Neural progenitor cell (in vitro differentiated cells): Measurements from ENCODE around the gene ITM2C. TPM values are rescaled to one million over a fixed set of nuclear protein-coding genes. Genes with fewer than 3 reads are reported as not detected.

ENCODE experiments used
- DNase-seq: peaks from one replicate; pipeline ENCODE4 v3.0.0-alpha.2; 2016; ENCODE audit warnings: low spot score
- H2AFZ ChIP-seq: fragments of 200-600 bp; sonication (generic); replicated peaks from 2 replicates; pipeline ENCODE4 v1.6.1; 2016; ENCODE audit warnings: antibody characterized with exemption
- H3F3A ChIP-seq: fragments of 200-600 bp; sonication (generic); 2 replicates; pipeline ENCODE4 v1.6.1; 2016; ENCODE audit warnings: antibody characterized with exemption, low read depth
- H3K27ac ChIP-seq: fragments of 200-600 bp; sonication (generic); 2 replicates; pipeline ENCODE4 v1.5.1; 2016; ENCODE audit warnings: mild to moderate bottlenecking
- H3K27me3 ChIP-seq: fragments of 200-600 bp; sonication (generic); 2 replicates; pipeline ENCODE4 v1.6.1; 2016; ENCODE audit warnings: mild to moderate bottlenecking, moderate library complexity
- H3K36me3 ChIP-seq: fragments of 200-600 bp; sonication (generic); 2 replicates; pipeline ENCODE4 v1.5.1; 2016
- H3K4me1 ChIP-seq: fragments of 200-600 bp; sonication (generic); 2 replicates; pipeline ENCODE4 v1.6.1; 2016; ENCODE audit warnings: mixed run types
- H3K4me2 ChIP-seq: fragments of 200-600 bp; sonication (generic); 2 replicates; pipeline ENCODE4 v1.6.1; 2016
- H3K4me3 ChIP-seq: fragments of 200-600 bp; sonication (generic); 2 replicates; pipeline ENCODE4 v1.5.1; 2016
- H3K79me2 ChIP-seq: fragments of 200-600 bp; sonication (generic); 2 replicates; pipeline ENCODE4 v1.6.1; 2016; ENCODE audit warnings: low read depth
- H3K9ac ChIP-seq: fragments of 200-600 bp; sonication (generic); 2 replicates; pipeline ENCODE4 v1.6.1; 2016
- H3K9me3 ChIP-seq: fragments of 200-600 bp; sonication (generic); 2 replicates; pipeline ENCODE4 v1.5.1; 2016; ENCODE audit warnings: low read depth
- H4K20me1 ChIP-seq: fragments of 200-600 bp; sonication (generic); 2 replicates; pipeline ENCODE4 v1.6.1; 2016; ENCODE audit warnings: low read depth
- H3K27ac Mint-ChIP-seq: 3 replicates; pipeline ENCODE4 v1.8.0; 2021; ENCODE audit warnings: mixed read lengths
- H3K27me3 Mint-ChIP-seq: 2 replicates; pipeline ENCODE4 v1.8.0; 2022; ENCODE audit warnings: low read depth, mild to moderate bottlenecking, inconsistent platforms, moderate library complexity, mixed read lengths; ENCODE audit not compliant: insufficient read depth
- H3K36me3 Mint-ChIP-seq: 3 replicates; pipeline ENCODE4 v1.8.0; 2021; ENCODE audit warnings: mixed read lengths
- H3K4me1 Mint-ChIP-seq: 3 replicates; pipeline ENCODE4 v1.8.0; 2021; ENCODE audit warnings: mixed read lengths
- H3K4me3 Mint-ChIP-seq: 3 replicates; pipeline ENCODE4 v1.8.0; 2021; ENCODE audit warnings: mild to moderate bottlenecking, moderate library complexity, mixed read lengths
- H3K9me3 Mint-ChIP-seq: 3 replicates; pipeline ENCODE4 v1.8.0; 2020; ENCODE audit warnings: mixed read lengths
- EZH2 ChIP-seq: fragments of 200-600 bp; sonication (generic); IDR thresholded peaks from 2 replicates; pipeline ENCODE4 v1.6.1; 2017; ENCODE audit warnings: antibody characterized with exemption, mild to moderate bottlenecking, moderate library complexity
- EZH2phosphoT487 ChIP-seq: fragments of 200-600 bp; sonication (generic); IDR thresholded peaks from 2 replicates; pipeline ENCODE4 v1.6.1; 2017; ENCODE audit warnings: antibody characterized with exemption
- total RNA-seq: library from RNA; depleted of rRNA; stranded (reverse); fragments of >200 nt; gene quantifications from 2 replicates; pipeline ENCODE4 v1.2.3, GENCODE V29; 2015; ENCODE audit warnings: low replicate concordance
- TF ChIP-seq, protein P1 (sequence below): fragments of 200-600 bp; sonication (generic); IDR thresholded peaks from 2 replicates; pipeline ENCODE4 v1.5.1; 2017; ENCODE audit warnings: antibody characterized with exemption, mild to moderate bottlenecking

The ITM2C gene
- total RNA-seq, 1 donor from 2014 or later = 84.6 TPM

DNA sequence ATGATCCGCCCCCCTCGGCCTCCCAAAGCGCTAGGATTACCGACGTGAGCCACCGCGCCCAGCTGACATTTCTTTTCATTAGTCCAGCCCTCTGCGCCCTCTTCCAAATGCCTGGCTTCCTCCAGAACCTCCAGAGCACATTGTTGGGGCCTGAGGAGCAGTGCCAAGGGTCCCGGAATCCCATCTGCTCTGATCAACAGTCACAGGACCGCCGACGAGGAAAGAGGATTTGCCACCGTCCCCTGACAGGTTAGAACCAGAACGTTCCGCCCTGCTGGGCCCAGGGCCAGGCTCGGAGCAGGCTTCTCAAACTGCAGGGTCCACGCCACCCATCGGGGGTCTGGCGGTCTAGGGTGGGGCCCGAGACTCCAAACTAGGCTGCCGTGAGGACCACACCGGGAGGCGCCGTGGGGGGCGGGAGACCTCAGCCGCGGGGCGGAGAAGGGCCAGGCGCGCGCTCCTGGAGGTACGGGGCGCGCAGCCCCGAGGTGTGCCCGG, 36.9 kb upstream of the ITM2C start:
- H2AFZ ChIP-seq = no peak overlapping the region
- no peak for DNase-seq
- H3K4me2 ChIP-seq = no peak overlapping the region
- no peak overlapping the region for H3K27ac ChIP-seq
- Mint-ChIP-seq H3K27ac (no peak overlapping the region), H3K27me3 (peaks cover 12% of the 10 kb centered on the region), H3K4me1 (peaks cover 5% of the 10 kb centered on the region), H3K36me3 (no peaks in the 10 kb centered on the region), H3K9me3 (no peaks in the 10 kb centered on the region), H3K4me3 (no peak overlapping the region)
- H4K20me1 ChIP-seq = no peaks in the 10 kb centered on the region
- no peaks in the 10 kb centered on the region for H3K79me2 ChIP-seq
- no peaks in the 10 kb centered on the region for H3K9me3 ChIP-seq
- H3K9ac ChIP-seq = no peak overlapping the region
- H3F3A ChIP-seq = no peaks in the 10 kb centered on the region
- TF ChIP-seq EZH2 = no peak
- no peak for TF ChIP-seq EZH2phosphoT487
- TF ChIP-seq, protein P1, sequence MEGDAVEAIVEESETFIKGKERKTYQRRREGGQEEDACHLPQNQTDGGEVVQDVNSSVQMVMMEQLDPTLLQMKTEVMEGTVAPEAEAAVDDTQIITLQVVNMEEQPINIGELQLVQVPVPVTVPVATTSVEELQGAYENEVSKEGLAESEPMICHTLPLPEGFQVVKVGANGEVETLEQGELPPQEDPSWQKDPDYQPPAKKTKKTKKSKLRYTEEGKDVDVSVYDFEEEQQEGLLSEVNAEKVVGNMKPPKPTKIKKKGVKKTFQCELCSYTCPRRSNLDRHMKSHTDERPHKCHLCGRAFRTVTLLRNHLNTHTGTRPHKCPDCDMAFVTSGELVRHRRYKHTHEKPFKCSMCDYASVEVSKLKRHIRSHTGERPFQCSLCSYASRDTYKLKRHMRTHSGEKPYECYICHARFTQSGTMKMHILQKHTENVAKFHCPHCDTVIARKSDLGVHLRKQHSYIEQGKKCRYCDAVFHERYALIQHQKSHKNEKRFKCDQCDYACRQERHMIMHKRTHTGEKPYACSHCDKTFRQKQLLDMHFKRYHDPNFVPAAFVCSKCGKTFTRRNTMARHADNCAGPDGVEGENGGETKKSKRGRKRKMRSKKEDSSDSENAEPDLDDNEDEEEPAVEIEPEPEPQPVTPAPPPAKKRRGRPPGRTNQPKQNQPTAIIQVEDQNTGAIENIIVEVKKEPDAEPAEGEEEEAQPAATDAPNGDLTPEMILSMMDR = no peak
- H3K27me3 ChIP-seq = no peaks in the 10 kb centered on the region
- no peak overlapping the region for H3K4me3 ChIP-seq
- H3K36me3 ChIP-seq = no peaks in the 10 kb centered on the region
- H3K4me1 ChIP-seq = no peaks in the 10 kb centered on the region

DNA sequence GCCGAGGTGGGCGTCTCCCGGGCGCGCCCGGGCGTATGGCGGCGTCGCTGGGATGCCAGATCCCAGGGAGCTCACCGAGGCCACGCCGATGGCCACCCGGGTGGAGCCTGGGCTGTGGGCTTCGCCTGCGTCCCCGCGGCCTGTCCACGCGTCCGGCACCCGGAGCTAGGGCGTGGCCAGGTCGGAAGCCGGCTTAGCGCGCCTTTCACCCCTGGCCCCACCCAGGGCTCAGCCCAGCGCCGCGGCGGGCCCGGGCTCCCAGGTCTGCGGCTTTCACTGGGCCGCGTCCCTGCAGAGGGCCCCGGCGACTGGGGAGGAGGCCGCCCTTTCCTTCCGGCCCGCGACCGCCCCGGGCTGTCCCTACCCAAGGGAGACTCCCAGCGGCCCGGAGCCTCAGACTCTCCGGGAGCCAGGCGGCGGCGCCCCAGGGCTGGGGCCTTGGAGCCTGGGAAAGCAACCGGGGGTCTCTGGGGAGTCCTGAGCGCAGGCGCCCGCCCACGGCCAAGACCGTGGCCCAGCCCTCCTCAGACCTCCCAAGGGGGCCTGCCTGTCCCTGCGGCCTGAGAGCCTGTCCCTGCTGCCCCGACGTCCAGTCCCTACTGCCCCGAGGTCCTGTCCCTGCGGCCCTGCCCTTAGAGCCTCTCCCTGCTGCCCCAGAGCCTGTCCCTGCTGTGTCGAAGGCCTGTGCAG, 36.3 kb upstream of the ITM2C start:
- Mint-ChIP-seq H3K27ac (no peak overlapping the region), H3K27me3 (peaks cover 12% of the 10 kb centered on the region), H3K4me3 (no peak overlapping the region), H3K36me3 (no peaks in the 10 kb centered on the region), H3K9me3 (no peaks in the 10 kb centered on the region), H3K4me1 (peaks cover 5% of the 10 kb centered on the region)
- no peaks in the 10 kb centered on the region for H4K20me1 ChIP-seq
- no peak overlapping the region for H2AFZ ChIP-seq
- no peak overlapping the region for H3K9ac ChIP-seq
- TF ChIP-seq, protein P1 = no peak
- no peak for TF ChIP-seq EZH2phosphoT487
- no peak for TF ChIP-seq EZH2
- H3K36me3 ChIP-seq = no peaks in the 10 kb centered on the region
- DNase-seq = no peak
- no peaks in the 10 kb centered on the region for H3K79me2 ChIP-seq
- H3K4me3 ChIP-seq = no peak overlapping the region
- H3K4me2 ChIP-seq = no peak overlapping the region
- H3F3A ChIP-seq = no peaks in the 10 kb centered on the region
- H3K27ac ChIP-seq = no peak overlapping the region
- H3K9me3 ChIP-seq = no peaks in the 10 kb centered on the region
- H3K4me1 ChIP-seq = no peaks in the 10 kb centered on the region
- H3K27me3 ChIP-seq = no peaks in the 10 kb centered on the region

DNA sequence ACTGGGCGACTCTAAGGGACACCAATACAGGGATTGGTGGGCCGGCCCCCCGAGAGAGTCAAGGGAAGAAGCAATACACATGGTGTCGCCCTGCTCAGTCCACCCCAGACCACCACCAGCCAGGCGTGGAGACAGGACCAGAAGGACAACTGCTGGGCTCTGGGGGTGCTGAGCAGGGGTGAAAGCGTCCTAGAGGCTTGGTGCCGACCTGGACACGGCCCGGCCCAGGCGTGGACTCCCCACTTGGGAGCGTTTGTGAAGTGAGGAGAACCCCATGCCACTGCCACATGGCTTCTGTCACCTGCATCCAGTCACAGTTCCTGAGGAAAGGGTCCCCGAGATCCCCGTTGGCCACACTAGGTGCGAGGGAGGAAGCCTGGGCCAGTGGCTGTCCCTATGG, 35.4 kb upstream of the ITM2C start:
- Histone ChIP-seq H3K79me2 (no peaks in the 10 kb centered on the region), H3K4me1 (no peaks in the 10 kb centered on the region), H3K27ac (no peak overlapping the region), H3K9ac (no peak overlapping the region), H3K4me2 (no peak overlapping the region), H3K4me3 (no peak overlapping the region), H2AFZ (no peak overlapping the region), H3K9me3 (no peaks in the 10 kb centered on the region), H3F3A (no peaks in the 10 kb centered on the region), H3K27me3 (no peaks in the 10 kb centered on the region), H3K36me3 (no peaks in the 10 kb centered on the region), H4K20me1 (no peaks in the 10 kb centered on the region)
- Mint-ChIP-seq H3K4me3 (no peak overlapping the region), H3K4me1 (peaks cover 4% of the 10 kb centered on the region), H3K36me3 (no peaks in the 10 kb centered on the region), H3K9me3 (no peaks in the 10 kb centered on the region), H3K27me3 (peaks cover 9% of the 10 kb centered on the region), H3K27ac (no peak overlapping the region)
- TF ChIP-seq EZH2phosphoT487 = no peak
- TF ChIP-seq, protein P1 = no peak
- TF ChIP-seq EZH2 = no peak
- no peak for DNase-seq
